B cell (primary cell): ENCODE results near the gene BNIP5. TPM values are rescaled to one million over a fixed set of nuclear protein-coding genes. Genes with fewer than 3 reads are reported as not detected.
"Not testable (repeated sequence)": the region's sequence is repeated elsewhere in the genome, so short reads cannot be mapped to it uniquely, and the experiment has no call there.

Experiments
- ATAC-seq: fragments of 200-7000 bp; cut with Tn5 transposase; one replicate; pipeline ENCODE4 v1.10.0; 2021; ENCODE audit warnings: low read depth, mild to moderate bottlenecking, moderate number of reproducible peaks, moderate library complexity
- CTCF ChIA-PET: fragments of 350-600 bp; sonication (Branson Sonifier 250); formaldehyde crosslinking; loops from one replicate; lab custom pipeline; 2021; ENCODE audit warnings: antibody characterized with exemption, inconsistent platforms; lab: Charles Lee
- POLR2A ChIA-PET: fragments of 350-600 bp; sonication (Branson Sonifier 250); formaldehyde crosslinking; loops from one replicate; lab custom pipeline; 2021; ENCODE audit warnings: antibody characterized with exemption; lab: Charles Lee
- DNase-seq: peaks from one replicate; pipeline ENCODE4 v3.0.0; 2013
- H2AFZ ChIP-seq: 2 replicates; pipeline ENCODE4 v1.6.1; 2012; ENCODE audit warnings: mild to moderate bottlenecking, low read depth, low read length; ENCODE audit not compliant: insufficient read depth, poor library complexity, severe bottlenecking
- H3K27ac ChIP-seq, 2 donors: 1 replicate in 1 of 2; 2 replicates in 1 of 2; pipeline ENCODE4 v1.5.1; 2012 to 2013; ENCODE audit warnings: low read length in 2 of 2, mild to moderate bottlenecking in 2 of 2, moderate library complexity in 1 of 2
- H3K27me3 ChIP-seq, 4 experiments: fragments of 200-600 bp in 1 of 4; sonication (generic) in 1 of 4; replicated peaks in 1 of 4; 1 replicate in 2 of 4; 2 replicates in 2 of 4; pipeline versions ENCODE4 v1.6.1 to v1.7.0; 2013 to 2016; ENCODE audit warnings: low read length in 3 of 4, mild to moderate bottlenecking in 2 of 4, mixed read lengths in 1 of 4, moderate library complexity in 1 of 4; ENCODE audit not compliant: insufficient read depth in 4 of 4, control insufficient read depth in 3 of 4; ENCODE audit errors: control extremely low read depth in 1 of 4
- H3K36me3 ChIP-seq, 2 experiments: replicated peaks in 1 of 2; 1 replicate in 1 of 2; 2 replicates in 1 of 2; pipeline versions ENCODE4 v1.6.1 to v1.7.1; 2013; ENCODE audit warnings: low read length in 1 of 2; ENCODE audit not compliant: insufficient read depth in 2 of 2, control insufficient read depth in 1 of 2; ENCODE audit errors: control extremely low read depth in 1 of 2, extremely low read depth in 1 of 2
- H3K4me1 ChIP-seq, 2 donors: fragments of 200-600 bp in 1 of 2; sonication (generic) in 1 of 2; 1 replicate in 1 of 2; 2 replicates in 1 of 2; pipeline versions ENCODE4 v1.5.1 to v1.6.1; 2013 to 2017; ENCODE audit warnings: low read length in 2 of 2; ENCODE audit not compliant: control insufficient read depth in 2 of 2, insufficient read depth in 2 of 2
- H3K4me2 ChIP-seq: replicated peaks from 2 replicates; pipeline ENCODE3; 2012; ENCODE audit warnings: mild to moderate bottlenecking, low read depth, low read length; ENCODE audit not compliant: poor library complexity, severe bottlenecking
- H3K4me3 ChIP-seq, 5 experiments: fragments of 200-600 bp in 1 of 5; sonication (generic) in 1 of 5; 1 replicate in 3 of 5; 2 replicates in 2 of 5; pipeline versions ENCODE4 v1.5.1 to v1.7.0; 2011 to 2016; ENCODE audit warnings: low read length in 4 of 5, mild to moderate bottlenecking in 4 of 5, low read depth in 2 of 5, control low read depth in 1 of 5, moderate library complexity in 1 of 5; ENCODE audit not compliant: insufficient read depth in 1 of 5; ENCODE audit errors: control extremely low read depth in 1 of 5, extremely low read depth in 1 of 5
- H3K79me2 ChIP-seq: fragments of 200-600 bp; sonication (generic); one replicate; pipeline ENCODE4 v1.6.0; 2016; ENCODE audit warnings: low read length; ENCODE audit not compliant: control insufficient read depth, insufficient read depth
- H3K9ac ChIP-seq: fragments of 200-600 bp; sonication (generic); 2 replicates; pipeline ENCODE4 v1.6.1; 2017; ENCODE audit warnings: mild to moderate bottlenecking, low read length, moderate library complexity
- H3K9me3 ChIP-seq, 3 donors: one replicate each; pipeline versions ENCODE4 v1.6.1 to v1.7.1; 2013; ENCODE audit warnings: low read length in 2 of 3; ENCODE audit not compliant: control insufficient read depth in 2 of 3, insufficient read depth in 1 of 3; ENCODE audit errors: control extremely low read depth in 1 of 3
- H4K20me1 ChIP-seq: 2 replicates; pipeline ENCODE4 v1.6.0; 2012; ENCODE audit warnings: mild to moderate bottlenecking, low read length; ENCODE audit not compliant: insufficient read depth, control insufficient read depth, poor library complexity, severe bottlenecking
- H3K27ac Mint-ChIP-seq: one replicate; pipeline ENCODE4 v1.8.0; 2021; ENCODE audit warnings: mixed read lengths
- H3K27me3 Mint-ChIP-seq: one replicate; pipeline ENCODE4 v1.8.0; 2021; ENCODE audit warnings: mixed read lengths
- H3K4me1 Mint-ChIP-seq: one replicate; pipeline ENCODE4 v1.8.0; 2021; ENCODE audit warnings: mixed read lengths
- H3K4me3 Mint-ChIP-seq: one replicate; pipeline ENCODE4 v1.8.0; 2021; ENCODE audit warnings: mixed read lengths
- H3K9me3 Mint-ChIP-seq: one replicate; pipeline ENCODE4 v1.8.0; 2022; ENCODE audit warnings: mixed read lengths; ENCODE audit not compliant: insufficient read depth
- CTCF ChIP-seq: fragments of 200-600 bp; IDR thresholded peaks from one replicate; pipeline ENCODE4 v1.8.0; 2022; ENCODE audit warnings: antibody characterized with exemption, mild to moderate bottlenecking
- EZH2 ChIP-seq: IDR thresholded peaks from 2 replicates; pipeline ENCODE4 v1.6.1; 2012; ENCODE audit warnings: borderline replicate concordance, low read depth, mild to moderate bottlenecking, moderate library complexity, low read length; ENCODE audit not compliant: insufficient read depth, poor library complexity, severe bottlenecking
- WGBS: methylation state at CpG from one replicate; pipeline ENCODE4 v1.1.5; 2013; ENCODE audit warnings: missing lambda C conversion rate; ENCODE audit not compliant: insufficient coverage; 5-methylcytosine and 5-hydroxymethylcytosine counted together
- intact Hi-C: fragments of 100-400 bp; cut with micrococcal nuclease; formaldehyde crosslinking; loops from one replicate; pipeline ENCODE4 v1.10.0; 2022
- polyA plus RNA-seq: library from polyadenylated mRNA; depleted of rRNA; stranded (reverse); fragments of >200 nt; gene quantifications from 2 replicates; pipeline ENCODE4 v1.2.3, GENCODE V29; 2012
- total RNA-seq, 2 donors: library from RNA; stranded (reverse); fragments of 120-200 nt in 1 of 2; gene quantifications; 1 replicate in 1 of 2; 2 replicates in 1 of 2; pipeline versions ENCODE4 v1.2.3 to v1.2.4, GENCODE V29; 2013 to 2022

Gene BNIP5
- total and polyA plus RNA-seq, 2 donors (not counting 1 experiment from before 2014, with no cell fraction given) = 0.06 to 0.10 TPM

- H4K20me1 ChIP-seq = no peaks in the 10 kb centered on the region
- peaks cover 0 to 17% (median 0%) of the 10 kb centered on the region in 4 experiments for H3K27me3 ChIP-seq
- no peaks in the 10 kb centered on the region for H3K9me3 ChIP-seq
- no peak overlapping the region for H3K9ac ChIP-seq
- DNase-seq (no peak), ATAC-seq (no peak)
- TF ChIP-seq EZH2 (no peak), CTCF (no peak)
- no peak overlapping the region for H3K27ac ChIP-seq
- H3K4me1 ChIP-seq = peaks cover 15 to 26% of the 10 kb centered on the region in 2 donors
- Mint-ChIP-seq H3K4me3 (no peak overlapping the region), H3K27me3 (peaks cover 32% of the 10 kb centered on the region), H3K4me1 (peaks cover 22% of the 10 kb centered on the region), H3K9me3 (no peaks in the 10 kb centered on the region), H3K27ac (no peak overlapping the region)
- ChIA-PET CTCF (no interaction called here), POLR2A (no interaction called here)
- H2AFZ ChIP-seq = no peak overlapping the region
- H3K4me2 ChIP-seq = no peak overlapping the region
- H3K79me2 ChIP-seq = no peaks in the 10 kb centered on the region
- intact Hi-C loops = no loop called here
- no peaks in the 10 kb centered on the region for H3K36me3 ChIP-seq
- H3K4me3 ChIP-seq = no peak overlapping the region
- WGBS = 88% methylated on average over 10 of the region's 12 CpGs
These were observed 2.5 kb upstream of the BNIP5 start for GRCh38 chr6:36339146-36339545.

- H3K27ac Mint-ChIP-seq, intact Hi-C loops, H3K9me3 Mint-ChIP-seq, H3K27ac ChIP-seq, H3K4me3 ChIP-seq, H3K79me2 ChIP-seq, H4K20me1 ChIP-seq, H3K9ac ChIP-seq, H2AFZ ChIP-seq, DNase-seq, CTCF ChIA-PET, POLR2A ChIA-PET, H3K4me2 ChIP-seq, H3K9me3 ChIP-seq, H3K4me3 Mint-ChIP-seq, ATAC-seq, H3K36me3 ChIP-seq: not testable (repeated sequence)
- peaks cover 0 to 19% (median 0%) of the 10 kb centered on the region in 4 experiments for H3K27me3 ChIP-seq
- peaks cover 15 to 26% of the 10 kb centered on the region in 2 donors for H3K4me1 ChIP-seq
- peaks cover 22% of the 10 kb centered on the region for H3K4me1 Mint-ChIP-seq
- H3K27me3 Mint-ChIP-seq = peaks cover 33% of the 10 kb centered on the region
- 71% methylated on average over 1 of the region's 1 CpG for WGBS
These were observed 1.5 kb upstream of the BNIP5 start for GRCh38 chr6:36338223-36338622.
